HEK293 (cell line): ENCODE results near the gene SCN4B.
A peak's percentile ranks its signal among the peaks of the same experiment; 100 is the strongest.

Experiments
- KLF10 ChIP-seq: fragments of 450-650 bp; IDR thresholded peaks from 2 replicates; pipeline ENCODE4 v1.5.1; 2018; ENCODE audit warnings: missing biosample characterization, mild to moderate bottlenecking, missing genetic modification characterization
- KLF9 ChIP-seq: fragments of 450-650 bp; formaldehyde crosslinking; IDR thresholded peaks from 2 replicates; pipeline ENCODE4 v1.5.1; 2016; ENCODE audit warnings: missing biosample characterization, missing genetic modification characterization, low read depth
- MZF1 ChIP-seq: fragments of 450-650 bp; formaldehyde crosslinking; IDR thresholded peaks from 2 replicates; pipeline ENCODE4 v1.5.1; 2017; ENCODE audit warnings: missing biosample characterization, missing genetic modification characterization, borderline replicate concordance
- RBAK ChIP-seq: fragments of 450-650 bp; formaldehyde crosslinking; IDR thresholded peaks from 2 replicates; pipeline ENCODE4 v1.5.1; 2016; ENCODE audit warnings: missing biosample characterization, missing genetic modification characterization
- REPIN1 ChIP-seq: fragments of 450-650 bp; formaldehyde crosslinking; IDR thresholded peaks from 2 replicates; pipeline ENCODE4 v1.5.1; 2017; ENCODE audit warnings: missing biosample characterization, missing genetic modification characterization, low read depth
- SETDB1 ChIP-seq: IDR thresholded peaks from one replicate; pipeline ENCODE4 v1.6.1; 2017; ENCODE audit warnings: mild to moderate bottlenecking, low read length, moderate library complexity, mixed read lengths; ENCODE audit not compliant: insufficient read length
- SP2 ChIP-seq: fragments of 450-650 bp; formaldehyde crosslinking; IDR thresholded peaks from 2 replicates; pipeline ENCODE4 v1.5.1; 2016; ENCODE audit warnings: missing biosample characterization, missing genetic modification characterization
- TRIM28 ChIP-seq: IDR thresholded peaks from 2 replicates; pipeline ENCODE4 v1.6.1; 2011; ENCODE audit warnings: low read length, control low read depth, borderline replicate concordance
- ZBTB20 ChIP-seq: fragments of 450-650 bp; formaldehyde crosslinking; IDR thresholded peaks from 2 replicates; pipeline ENCODE4 v1.5.1; 2016; ENCODE audit warnings: missing biosample characterization, missing genetic modification characterization
- ZBTB48 ChIP-seq: fragments of 450-650 bp; formaldehyde crosslinking; IDR thresholded peaks from 2 replicates; pipeline ENCODE4 v1.5.1; 2016; ENCODE audit warnings: missing biosample characterization, missing genetic modification characterization
- ZBTB7A ChIP-seq: fragments of 450-650 bp; formaldehyde crosslinking; IDR thresholded peaks from 2 replicates; pipeline ENCODE4 v1.5.1; 2016; ENCODE audit warnings: low read depth, missing biosample characterization, missing genetic modification characterization
- ZEB2 ChIP-seq: fragments of 450-650 bp; formaldehyde crosslinking; IDR thresholded peaks from 2 replicates; pipeline ENCODE4 v1.5.1; 2016; ENCODE audit warnings: missing biosample characterization, missing genetic modification characterization
- ZFP3 ChIP-seq: fragments of 450-650 bp; formaldehyde crosslinking; IDR thresholded peaks from 2 replicates; pipeline ENCODE4 v1.5.1; 2016; ENCODE audit warnings: low read depth, missing biosample characterization, missing genetic modification characterization
- ZFP41 ChIP-seq: fragments of 450-650 bp; formaldehyde crosslinking; IDR thresholded peaks from 2 replicates; pipeline ENCODE4 v1.5.1; 2016; ENCODE audit warnings: missing biosample characterization, missing genetic modification characterization, borderline replicate concordance
- ZNF175 ChIP-seq: fragments of 450-650 bp; formaldehyde crosslinking; IDR thresholded peaks from 2 replicates; pipeline ENCODE4 v1.5.1; 2016; ENCODE audit warnings: missing biosample characterization, missing genetic modification characterization
- ZNF184 ChIP-seq: fragments of 450-650 bp; IDR thresholded peaks from 2 replicates; pipeline ENCODE4 v1.5.1; 2018; ENCODE audit warnings: missing biosample characterization, mild to moderate bottlenecking, missing genetic modification characterization
- ZNF202 ChIP-seq: fragments of 450-650 bp; formaldehyde crosslinking; IDR thresholded peaks from 2 replicates; pipeline ENCODE4 v1.5.1; 2016; ENCODE audit warnings: missing biosample characterization, missing genetic modification characterization, borderline replicate concordance
- ZNF423 ChIP-seq: fragments of 450-650 bp; formaldehyde crosslinking; IDR thresholded peaks from 2 replicates; pipeline ENCODE4 v1.5.1; 2016; ENCODE audit warnings: missing biosample characterization, missing genetic modification characterization
- ZNF510 ChIP-seq: fragments of 450-650 bp; formaldehyde crosslinking; IDR thresholded peaks from 2 replicates; pipeline ENCODE4 v1.5.1; 2018; ENCODE audit warnings: mild to moderate bottlenecking, missing genetic modification characterization, missing biosample characterization; ENCODE audit not compliant: insufficient replicate concordance
- ZNF529 ChIP-seq: fragments of 450-650 bp; formaldehyde crosslinking; IDR thresholded peaks from 2 replicates; pipeline ENCODE4 v1.5.1; 2017; ENCODE audit warnings: missing genetic modification characterization, missing biosample characterization; ENCODE audit not compliant: insufficient replicate concordance
- ZNF530 ChIP-seq: fragments of 450-650 bp; formaldehyde crosslinking; IDR thresholded peaks from 2 replicates; pipeline ENCODE4 v1.5.1; 2016; ENCODE audit warnings: low read depth, missing biosample characterization, missing genetic modification characterization
- ZNF571 ChIP-seq: fragments of 450-650 bp; formaldehyde crosslinking; IDR thresholded peaks from 2 replicates; pipeline ENCODE4 v1.5.0; 2017; ENCODE audit warnings: missing biosample characterization, missing genetic modification characterization
- ZNF600 ChIP-seq: fragments of 450-650 bp; formaldehyde crosslinking; IDR thresholded peaks from 2 replicates; pipeline ENCODE4 v1.5.1; 2016; ENCODE audit warnings: missing biosample characterization, missing genetic modification characterization
- ZNF621 ChIP-seq: fragments of 450-650 bp; formaldehyde crosslinking; IDR thresholded peaks from 2 replicates; pipeline ENCODE4 v1.5.1; 2017; ENCODE audit warnings: missing biosample characterization, missing genetic modification characterization
- ZNF623 ChIP-seq: fragments of 450-650 bp; formaldehyde crosslinking; IDR thresholded peaks from 2 replicates; pipeline ENCODE4 v1.5.1; 2016; ENCODE audit warnings: missing biosample characterization, missing genetic modification characterization
- ZNF664 ChIP-seq: fragments of 450-650 bp; formaldehyde crosslinking; IDR thresholded peaks from 2 replicates; pipeline ENCODE4 v1.5.1; 2016; ENCODE audit warnings: missing biosample characterization, missing genetic modification characterization
- ZNF76 ChIP-seq: fragments of 450-650 bp; formaldehyde crosslinking; IDR thresholded peaks from 2 replicates; pipeline ENCODE4; 2016; ENCODE audit warnings: low read depth, missing biosample characterization, missing genetic modification characterization, borderline replicate concordance
- ZNF776 ChIP-seq: fragments of 450-650 bp; formaldehyde crosslinking; IDR thresholded peaks from 2 replicates; pipeline ENCODE4 v1.5.0; 2017; ENCODE audit warnings: missing biosample characterization, missing genetic modification characterization, borderline replicate concordance
- TF ChIP-seq, protein P1 (sequence below): fragments of 450-650 bp; formaldehyde crosslinking; IDR thresholded peaks from 2 replicates; pipeline ENCODE4 v1.5.1; 2016; ENCODE audit warnings: missing biosample characterization, missing genetic modification characterization
- TF ChIP-seq, protein P2 (sequence below): fragments of 450-650 bp; formaldehyde crosslinking; IDR thresholded peaks from 2 replicates; pipeline ENCODE4; 2016; ENCODE audit warnings: missing biosample characterization, missing genetic modification characterization
- TF ChIP-seq, protein P3 (sequence below): fragments of 450-650 bp; formaldehyde crosslinking; IDR thresholded peaks from 2 replicates; pipeline ENCODE4 v1.5.1; 2016; ENCODE audit warnings: missing biosample characterization, missing genetic modification characterization, borderline replicate concordance
- TF ChIP-seq, protein P4 (sequence below): fragments of 450-650 bp; formaldehyde crosslinking; conservative IDR thresholded peaks from 2 replicates; pipeline ENCODE4 v1.5.1; 2016; ENCODE audit warnings: low read depth, missing biosample characterization, missing genetic modification characterization

The SCN4B gene

DNA sequence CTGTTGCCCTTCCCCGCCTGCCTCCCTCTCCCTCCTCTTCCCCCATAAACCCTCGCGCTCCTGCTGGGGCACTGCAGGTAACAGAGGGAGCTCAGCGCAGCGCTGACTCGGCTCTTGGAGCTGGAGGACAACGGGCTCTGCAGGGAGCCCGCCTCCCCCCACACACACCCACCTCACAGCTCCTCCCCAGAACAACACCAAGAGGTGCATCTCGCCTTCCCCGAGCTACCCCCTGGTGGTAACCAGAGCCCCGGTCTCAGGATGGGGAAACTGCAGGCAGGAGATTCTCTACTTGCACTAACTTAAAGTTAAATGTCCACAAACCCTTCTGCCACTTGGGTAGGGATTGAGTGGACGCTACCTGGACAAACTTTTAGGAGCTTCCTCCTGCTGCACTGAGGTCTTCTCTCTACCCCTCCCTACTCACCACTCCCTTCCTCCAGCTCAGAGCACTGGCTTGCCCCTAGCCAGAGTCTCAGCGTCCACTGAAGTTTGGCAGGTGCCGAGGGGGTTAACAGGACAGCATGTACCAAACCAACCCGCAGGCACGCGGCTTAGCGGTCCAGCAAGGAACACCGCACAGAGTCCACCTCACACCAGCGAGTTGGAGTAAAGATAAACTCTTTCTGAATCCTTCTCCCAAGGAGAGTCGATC is 4.0 kb upstream of the SCN4B start (continued):
- TF ChIP-seq ZNF510 (tag by site-specific recombination), result no peak
- peak; percentile 57; the same call in 1 of the 2 replicates for TF ChIP-seq TRIM28
- TF ChIP-seq ZNF530, result no peak
- 0 out of 2 replicates have a peak, but pooled peaks have one; percentile 35 for TF ChIP-seq ZFP3 (tag by site-specific recombination)
- no peak for TF ChIP-seq REPIN1 (tag by site-specific recombination)
- 0 out of 2 replicates have a peak, but pooled peaks have one; percentile 23 for TF ChIP-seq SP2 (tag by site-specific recombination)
- no peak for TF ChIP-seq ZNF202
- TF ChIP-seq ZBTB48 (tag by site-specific recombination), result no peak
- TF ChIP-seq, protein P1, sequence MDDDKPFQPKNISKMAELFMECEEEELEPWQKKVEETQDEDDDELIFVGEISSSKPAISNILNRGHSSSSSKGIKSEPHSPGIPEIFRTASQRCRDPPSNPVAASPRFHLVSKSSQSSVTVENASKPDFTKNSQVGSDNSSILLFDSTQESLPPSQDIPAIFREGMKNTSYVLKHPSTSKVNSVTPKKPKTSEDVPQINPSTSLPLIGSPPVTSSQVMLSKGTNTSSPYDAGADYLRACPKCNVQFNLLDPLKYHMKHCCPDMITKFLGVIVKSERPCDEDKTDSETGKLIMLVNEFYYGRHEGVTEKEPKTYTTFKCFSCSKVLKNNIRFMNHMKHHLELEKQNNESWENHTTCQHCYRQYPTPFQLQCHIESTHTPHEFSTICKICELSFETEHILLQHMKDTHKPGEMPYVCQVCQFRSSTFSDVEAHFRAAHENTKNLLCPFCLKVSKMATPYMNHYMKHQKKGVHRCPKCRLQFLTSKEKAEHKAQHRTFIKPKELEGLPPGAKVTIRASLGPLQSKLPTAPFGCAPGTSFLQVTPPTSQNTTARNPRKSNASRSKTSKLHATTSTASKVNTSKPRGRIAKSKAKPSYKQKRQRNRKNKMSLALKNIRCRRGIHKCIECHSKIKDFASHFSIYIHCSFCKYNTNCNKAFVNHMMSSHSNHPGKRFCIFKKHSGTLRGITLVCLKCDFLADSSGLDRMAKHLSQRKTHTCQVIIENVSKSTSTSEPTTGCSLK (tag by site-specific recombination), result no peak
- peak; percentile 89 for TF ChIP-seq ZNF423 (tag by site-specific recombination)
- TF ChIP-seq KLF10 (tag by site-specific recombination), result no peak
- TF ChIP-seq, protein P2, sequence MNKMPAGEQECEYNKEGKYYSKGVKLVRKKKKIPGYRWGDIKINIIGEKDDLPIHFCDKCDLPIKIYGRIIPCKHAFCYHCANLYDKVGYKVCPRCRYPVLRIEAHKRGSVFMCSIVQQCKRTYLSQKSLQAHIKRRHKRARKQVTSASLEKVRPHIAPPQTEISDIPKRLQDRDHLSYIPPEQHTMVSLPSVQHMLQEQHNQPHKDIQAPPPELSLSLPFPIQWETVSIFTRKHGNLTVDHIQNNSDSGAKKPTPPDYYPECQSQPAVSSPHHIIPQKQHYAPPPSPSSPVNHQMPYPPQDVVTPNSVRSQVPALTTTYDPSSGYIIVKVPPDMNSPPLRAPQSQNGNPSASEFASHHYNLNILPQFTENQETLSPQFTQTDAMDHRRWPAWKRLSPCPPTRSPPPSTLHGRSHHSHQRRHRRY, result no peak
- TF ChIP-seq ZNF76 (tag by site-specific recombination), result peak; percentile 71
- TF ChIP-seq ZBTB20, result no peak
- no peak for TF ChIP-seq MZF1 (tag by site-specific recombination)
- no peak for TF ChIP-seq ZNF571 (tag by site-specific recombination)
- no peak for TF ChIP-seq ZFP41 (tag by site-specific recombination)
- no peak for TF ChIP-seq ZBTB7A (tag by site-specific recombination)
- TF ChIP-seq ZNF776 (tag by site-specific recombination), result no peak
- peak; percentile 25; the same call in 1 of the 2 replicates for TF ChIP-seq ZNF600 (tag by site-specific recombination)
- TF ChIP-seq, protein P3, sequence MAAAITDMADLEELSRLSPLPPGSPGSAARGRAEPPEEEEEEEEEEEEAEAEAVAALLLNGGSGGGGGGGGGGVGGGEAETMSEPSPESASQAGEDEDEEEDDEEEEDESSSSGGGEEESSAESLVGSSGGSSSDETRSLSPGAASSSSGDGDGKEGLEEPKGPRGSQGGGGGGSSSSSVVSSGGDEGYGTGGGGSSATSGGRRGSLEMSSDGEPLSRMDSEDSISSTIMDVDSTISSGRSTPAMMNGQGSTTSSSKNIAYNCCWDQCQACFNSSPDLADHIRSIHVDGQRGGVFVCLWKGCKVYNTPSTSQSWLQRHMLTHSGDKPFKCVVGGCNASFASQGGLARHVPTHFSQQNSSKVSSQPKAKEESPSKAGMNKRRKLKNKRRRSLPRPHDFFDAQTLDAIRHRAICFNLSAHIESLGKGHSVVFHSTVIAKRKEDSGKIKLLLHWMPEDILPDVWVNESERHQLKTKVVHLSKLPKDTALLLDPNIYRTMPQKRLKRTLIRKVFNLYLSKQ, result no peak
- TF ChIP-seq ZNF175, result no peak
- TF ChIP-seq KLF9 (tag by site-specific recombination), result peak; percentile 56; the same call in 1 of the 2 replicates
- no peak for TF ChIP-seq RBAK (tag by site-specific recombination)
- TF ChIP-seq ZEB2, result no peak
- TF ChIP-seq, protein P4, sequence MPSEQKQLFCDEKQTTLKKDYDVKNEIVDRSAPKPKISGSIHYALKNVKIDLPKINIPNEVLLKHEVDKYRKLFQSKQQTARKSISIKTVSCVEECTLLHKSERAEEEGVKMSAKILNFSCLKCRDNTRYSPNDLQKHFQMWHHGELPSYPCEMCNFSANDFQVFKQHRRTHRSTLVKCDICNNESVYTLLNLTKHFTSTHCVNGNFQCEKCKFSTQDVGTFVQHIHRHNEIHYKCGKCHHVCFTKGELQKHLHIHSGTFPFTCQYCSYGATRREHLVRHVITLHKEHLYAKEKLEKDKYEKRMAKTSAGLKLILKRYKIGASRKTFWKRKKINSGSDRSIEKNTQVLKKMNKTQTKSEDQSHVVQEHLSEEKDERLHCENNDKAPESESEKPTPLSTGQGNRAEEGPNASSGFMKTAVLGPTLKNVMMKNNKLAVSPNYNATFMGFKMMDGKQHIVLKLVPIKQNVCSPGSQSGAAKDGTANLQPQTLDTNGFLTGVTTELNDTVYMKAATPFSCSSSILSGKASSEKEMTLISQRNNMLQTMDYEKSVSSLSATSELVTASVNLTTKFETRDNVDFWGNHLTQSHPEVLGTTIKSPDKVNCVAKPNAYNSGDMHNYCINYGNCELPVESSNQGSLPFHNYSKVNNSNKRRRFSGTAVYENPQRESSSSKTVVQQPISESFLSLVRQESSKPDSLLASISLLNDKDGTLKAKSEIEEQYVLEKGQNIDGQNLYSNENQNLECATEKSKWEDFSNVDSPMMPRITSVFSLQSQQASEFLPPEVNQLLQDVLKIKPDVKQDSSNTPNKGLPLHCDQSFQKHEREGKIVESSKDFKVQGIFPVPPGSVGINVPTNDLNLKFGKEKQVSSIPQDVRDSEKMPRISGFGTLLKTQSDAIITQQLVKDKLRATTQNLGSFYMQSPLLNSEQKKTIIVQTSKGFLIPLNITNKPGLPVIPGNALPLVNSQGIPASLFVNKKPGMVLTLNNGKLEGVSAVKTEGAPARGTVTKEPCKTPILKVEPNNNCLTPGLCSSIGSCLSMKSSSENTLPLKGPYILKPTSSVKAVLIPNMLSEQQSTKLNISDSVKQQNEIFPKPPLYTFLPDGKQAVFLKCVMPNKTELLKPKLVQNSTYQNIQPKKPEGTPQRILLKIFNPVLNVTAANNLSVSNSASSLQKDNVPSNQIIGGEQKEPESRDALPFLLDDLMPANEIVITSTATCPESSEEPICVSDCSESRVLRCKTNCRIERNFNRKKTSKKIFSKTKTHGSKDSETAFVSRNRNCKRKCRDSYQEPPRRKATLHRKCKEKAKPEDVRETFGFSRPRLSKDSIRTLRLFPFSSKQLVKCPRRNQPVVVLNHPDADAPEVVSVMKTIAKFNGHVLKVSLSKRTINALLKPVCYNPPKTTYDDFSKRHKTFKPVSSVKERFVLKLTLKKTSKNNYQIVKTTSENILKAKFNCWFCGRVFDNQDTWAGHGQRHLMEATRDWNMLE (tag by site-specific recombination), result no peak
- TF ChIP-seq SETDB1, result no peak
- TF ChIP-seq ZNF529 (tag by site-specific recombination), result no peak
- no peak for TF ChIP-seq ZNF621
- TF ChIP-seq ZNF184 (tag by site-specific recombination), result no peak
- TF ChIP-seq ZNF623 (tag by site-specific recombination), result no peak
- TF ChIP-seq ZNF664 (tag by site-specific recombination), result no peak
